Prostate gland (tissue), 2 donors: ENCODE data around the gene ZNF429.

Experiments
- POLR2AphosphoS5 ChIP-seq: sonication (generic); formaldehyde crosslinking; IDR thresholded peaks from one replicate; pipeline ENCODE4 v1.6.1; 2017; ENCODE audit warnings: antibody characterized with exemption
- TF ChIP-seq, protein P1 (sequence below), 4 experiments: fragments of 200-600 bp in 2 of 4; fragments of 450-650 bp in 2 of 4; sonication (generic) in 2 of 4; IDR thresholded peaks; 1 replicate in 3 of 4; 2 replicates in 1 of 4; pipeline ENCODE4 v1.5.1; 2016 to 2019; ENCODE audit warnings: antibody characterized with exemption in 4 of 4, mild to moderate bottlenecking in 2 of 4, moderate library complexity in 2 of 4

DNA sequence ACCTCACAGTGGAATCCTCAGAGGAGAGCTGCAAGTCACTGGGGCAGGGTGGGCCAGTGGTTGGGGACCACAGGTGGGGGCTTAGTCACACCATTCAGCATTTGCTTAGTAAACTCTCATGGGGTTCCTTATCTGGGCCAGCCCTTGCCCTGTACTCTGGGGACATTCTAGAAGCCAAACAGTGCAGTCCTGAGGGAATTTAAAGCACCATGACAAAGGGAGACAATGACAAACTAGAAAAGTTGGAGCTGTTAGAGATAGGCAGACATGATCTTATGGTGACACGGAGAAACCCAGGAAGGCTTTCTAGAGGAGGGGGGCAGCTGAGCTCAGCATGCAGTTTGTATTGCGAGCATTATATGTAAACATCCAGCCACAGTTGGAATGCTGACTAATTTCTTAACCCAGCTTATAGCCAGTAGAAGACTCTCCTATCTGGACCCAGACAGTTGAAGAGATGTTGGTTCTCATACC, 87.6 kb downstream of the ZNF429 start:
- TF ChIP-seq POLR2AphosphoS5, result no peak
- TF ChIP-seq, protein P1, sequence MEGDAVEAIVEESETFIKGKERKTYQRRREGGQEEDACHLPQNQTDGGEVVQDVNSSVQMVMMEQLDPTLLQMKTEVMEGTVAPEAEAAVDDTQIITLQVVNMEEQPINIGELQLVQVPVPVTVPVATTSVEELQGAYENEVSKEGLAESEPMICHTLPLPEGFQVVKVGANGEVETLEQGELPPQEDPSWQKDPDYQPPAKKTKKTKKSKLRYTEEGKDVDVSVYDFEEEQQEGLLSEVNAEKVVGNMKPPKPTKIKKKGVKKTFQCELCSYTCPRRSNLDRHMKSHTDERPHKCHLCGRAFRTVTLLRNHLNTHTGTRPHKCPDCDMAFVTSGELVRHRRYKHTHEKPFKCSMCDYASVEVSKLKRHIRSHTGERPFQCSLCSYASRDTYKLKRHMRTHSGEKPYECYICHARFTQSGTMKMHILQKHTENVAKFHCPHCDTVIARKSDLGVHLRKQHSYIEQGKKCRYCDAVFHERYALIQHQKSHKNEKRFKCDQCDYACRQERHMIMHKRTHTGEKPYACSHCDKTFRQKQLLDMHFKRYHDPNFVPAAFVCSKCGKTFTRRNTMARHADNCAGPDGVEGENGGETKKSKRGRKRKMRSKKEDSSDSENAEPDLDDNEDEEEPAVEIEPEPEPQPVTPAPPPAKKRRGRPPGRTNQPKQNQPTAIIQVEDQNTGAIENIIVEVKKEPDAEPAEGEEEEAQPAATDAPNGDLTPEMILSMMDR (IDR thresholded peaks at IDR 0.05), result no peak
